Small intestine (tissue), 7 donors: Measurements from ENCODE around the gene ARRDC3. TPM values are rescaled to one million over a fixed set of nuclear protein-coding genes. Genes with fewer than 3 reads are reported as not detected.

Experiments
- DNase-seq, 2 donors: peaks; one replicate each; pipeline versions ENCODE4 v3.0.0 to v3.0.0-alpha.2; 2013
- FAIRE-seq: peaks from 2 replicates; lab custom pipeline; 2012; peaks lifted over from hg19 to GRCh38; lab: Jason Lieb, UNC
- H3K27ac ChIP-seq, 3 donors: one replicate each; pipeline ENCODE4 v1.5.1; 2013; ENCODE audit warnings: low read length in 2 of 3, mild to moderate bottlenecking in 2 of 3, control low read depth in 1 of 3, inconsistent platforms in 1 of 3, low read depth in 1 of 3, moderate library complexity in 1 of 3
- H3K27me3 ChIP-seq, 3 donors: one replicate each; pipeline ENCODE4 v1.6.1; 2013; ENCODE audit warnings: low read length in 3 of 3, inconsistent platforms in 1 of 3; ENCODE audit not compliant: control insufficient read depth in 3 of 3, insufficient read depth in 3 of 3
- H3K36me3 ChIP-seq, 3 donors: one replicate each; pipeline ENCODE4 v1.6.1; 2013; ENCODE audit warnings: low read length in 3 of 3, inconsistent platforms in 1 of 3, low read depth in 1 of 3, mild to moderate bottlenecking in 1 of 3, moderate library complexity in 1 of 3; ENCODE audit not compliant: control insufficient read depth in 3 of 3, insufficient read depth in 2 of 3
- H3K4me1 ChIP-seq, 3 donors: one replicate each; pipeline ENCODE4 v1.6.1; 2013; ENCODE audit warnings: low read length in 2 of 3, inconsistent platforms in 1 of 3, low read depth in 1 of 3, mild to moderate bottlenecking in 1 of 3, moderate library complexity in 1 of 3; ENCODE audit not compliant: control insufficient read depth in 3 of 3, insufficient read depth in 2 of 3
- H3K4me3 ChIP-seq, 3 donors: one replicate each; pipeline ENCODE4 v1.5.1; 2013; ENCODE audit warnings: low read length in 3 of 3, control low read depth in 1 of 3, inconsistent platforms in 1 of 3, low read depth in 1 of 3, mild to moderate bottlenecking in 1 of 3, moderate library complexity in 1 of 3
- H3K9me3 ChIP-seq, 2 donors: one replicate each; pipeline ENCODE4 v1.6.1; 2013; ENCODE audit warnings: low read depth in 1 of 2, low read length in 1 of 2; ENCODE audit not compliant: control insufficient read depth in 2 of 2, insufficient read depth in 1 of 2
- WGBS, 3 donors: extraction: QIAGEN DNeasy Blood & Tissue Kit; methylation state at CpG; one replicate each; pipeline ENCODE4 v1.1.7; 2013; 5-methylcytosine and 5-hydroxymethylcytosine counted together
- polyA plus RNA-seq, 4 donors: library from polyadenylated mRNA; stranded (reverse) in 3 of 4; unstranded in 1 of 4; fragments of 200-250 nt in 3 of 4; fragments of 120-200 nt in 1 of 4; gene quantifications; one replicate each; pipeline versions ENCODE4 v1.2.1 to v1.2.3, GENCODE V29; 2013
- donor health status: healthy with polysubstance abuse.
- donor health status: control.
- donor health status: control.
- donor health status: Bipolar disorder and iron deficiency.
- donor health status: healthy.

The ARRDC3 gene
- polyA plus RNA-seq, 4 donors = 1.8 to 36.5 (median 7.5) TPM

GRCh38 chr5:91419136-91419535, 36.0 kb upstream of the ARRDC3 start:
- H3K27me3 ChIP-seq = no peaks in the 10 kb centered on the region
- DNase-seq = no peak
- H3K9me3 ChIP-seq = no peaks in the 10 kb centered on the region
- no peak overlapping the region for H3K27ac ChIP-seq
- no peaks in the 10 kb centered on the region for H3K36me3 ChIP-seq
- 69 to 77% (median 71%) methylated on average over 1 of the region's 1 CpG for WGBS, 3 donors
- peak; percentile 49 for FAIRE-seq
- H3K4me3 ChIP-seq = no peak overlapping the region
- no peaks in the 10 kb centered on the region for H3K4me1 ChIP-seq

- no peaks in the 10 kb centered on the region for H3K4me1 ChIP-seq
Observed at GRCh38 chr5:91418158-91418557, 35.0 kb upstream of the ARRDC3 start.

GRCh38 chr5:91417219-91417618, 34.1 kb upstream of the ARRDC3 start:
- WGBS, 3 donors = 67 to 85% (median 67%) methylated on average over 3 of the region's 3 CpGs
- H3K36me3 ChIP-seq = no peaks in the 10 kb centered on the region
- no peak for FAIRE-seq

More at GRCh38 chr5:91418158-91418557, 35.0 kb upstream of the ARRDC3 start:
- FAIRE-seq = no peak
- no peaks in the 10 kb centered on the region for H3K9me3 ChIP-seq
- H3K36me3 ChIP-seq = no peaks in the 10 kb centered on the region
- no peak overlapping the region for H3K27ac ChIP-seq
- peak in 1 of 2 donors; percentile 9 for DNase-seq
- no peaks in the 10 kb centered on the region for H3K27me3 ChIP-seq
- no peak overlapping the region for H3K4me3 ChIP-seq

GRCh38 chr5:91416491-91416890, 33.4 kb upstream of the ARRDC3 start:
- Histone ChIP-seq H3K36me3 (no peaks in the 10 kb centered on the region), H3K4me3 (no peak overlapping the region), H3K9me3 (no peaks in the 10 kb centered on the region), H3K4me1 (no peaks in the 10 kb centered on the region), H3K27ac (no peak overlapping the region), H3K27me3 (no peaks in the 10 kb centered on the region)
- WGBS, 3 donors = 91 to 96% (median 94%) methylated on average over 2 of the region's 2 CpGs
- no peak for FAIRE-seq
- DNase-seq = no peak

More at GRCh38 chr5:91417219-91417618, 34.1 kb upstream of the ARRDC3 start:
- H3K27me3 ChIP-seq = no peaks in the 10 kb centered on the region
- no peak overlapping the region for H3K4me3 ChIP-seq
- H3K4me1 ChIP-seq = no peaks in the 10 kb centered on the region
- no peak for DNase-seq
- H3K9me3 ChIP-seq = no peaks in the 10 kb centered on the region
- H3K27ac ChIP-seq = no peak overlapping the region

- DNase-seq = no peak
- 93 to 100% (median 100%) methylated on average over 1 of the region's 1 CpG for WGBS, 3 donors
Observed at GRCh38 chr5:91409304-91409703, 26.2 kb upstream of the ARRDC3 start.

GRCh38 chr5:91408710-91409109, 25.6 kb upstream of the ARRDC3 start:
- no peaks in the 10 kb centered on the region for H3K9me3 ChIP-seq
- DNase-seq (no peak), FAIRE-seq (no peak)
- no peaks in the 10 kb centered on the region for H3K4me1 ChIP-seq
- no peak overlapping the region for H3K4me3 ChIP-seq
- no peak overlapping the region for H3K27ac ChIP-seq
- no peaks in the 10 kb centered on the region for H3K36me3 ChIP-seq
- H3K27me3 ChIP-seq = no peaks in the 10 kb centered on the region

More at GRCh38 chr5:91409304-91409703, 26.2 kb upstream of the ARRDC3 start:
- no peak for FAIRE-seq
- H3K27ac ChIP-seq = no peak overlapping the region
- H3K9me3 ChIP-seq = no peaks in the 10 kb centered on the region
- no peaks in the 10 kb centered on the region for H3K36me3 ChIP-seq
- no peaks in the 10 kb centered on the region for H3K27me3 ChIP-seq
- H3K4me1 ChIP-seq = no peaks in the 10 kb centered on the region
- H3K4me3 ChIP-seq = no peak overlapping the region

GRCh38 chr5:91407204-91407603, 24.1 kb upstream of the ARRDC3 start:
- FAIRE-seq (no peak), DNase-seq (no peak)
- Histone ChIP-seq H3K9me3 (no peaks in the 10 kb centered on the region), H3K4me1 (no peaks in the 10 kb centered on the region), H3K27me3 (no peaks in the 10 kb centered on the region), H3K4me3 (no peak overlapping the region), H3K27ac (no peak overlapping the region), H3K36me3 (no peaks in the 10 kb centered on the region)
- 87 to 93% (median 92%) methylated on average over 1 of the region's 1 CpG for WGBS, 3 donors

- Histone ChIP-seq H3K27me3 (no peaks in the 10 kb centered on the region), H3K4me3 (no peak overlapping the region), H3K36me3 (no peaks in the 10 kb centered on the region), H3K27ac (no peak overlapping the region), H3K9me3 (no peaks in the 10 kb centered on the region), H3K4me1 (no peaks in the 10 kb centered on the region)
- DNase-seq (no peak), FAIRE-seq (no peak)
Observed at GRCh38 chr5:91403438-91403837, 20.3 kb upstream of the ARRDC3 start.

GRCh38 chr5:91401175-91401574, 18.1 kb upstream of the ARRDC3 start:
- no peak for FAIRE-seq
- H3K4me1 ChIP-seq = no peaks in the 10 kb centered on the region
- 89 to 95% (median 92%) methylated on average over 2 of the region's 2 CpGs for WGBS, 3 donors
- H3K36me3 ChIP-seq = no peaks in the 10 kb centered on the region
- H3K9me3 ChIP-seq = no peaks in the 10 kb centered on the region
- no peaks in the 10 kb centered on the region for H3K27me3 ChIP-seq
- no peak overlapping the region for H3K4me3 ChIP-seq
- DNase-seq = no peak
- no peak overlapping the region for H3K27ac ChIP-seq
